ENCODE data around the gene ZNF146.
"Not testable (repeated sequence)": the region's sequence is repeated elsewhere in the genome, so short reads cannot be mapped to it uniquely, and the experiment has no call there.

Gene ZNF146

DNA sequence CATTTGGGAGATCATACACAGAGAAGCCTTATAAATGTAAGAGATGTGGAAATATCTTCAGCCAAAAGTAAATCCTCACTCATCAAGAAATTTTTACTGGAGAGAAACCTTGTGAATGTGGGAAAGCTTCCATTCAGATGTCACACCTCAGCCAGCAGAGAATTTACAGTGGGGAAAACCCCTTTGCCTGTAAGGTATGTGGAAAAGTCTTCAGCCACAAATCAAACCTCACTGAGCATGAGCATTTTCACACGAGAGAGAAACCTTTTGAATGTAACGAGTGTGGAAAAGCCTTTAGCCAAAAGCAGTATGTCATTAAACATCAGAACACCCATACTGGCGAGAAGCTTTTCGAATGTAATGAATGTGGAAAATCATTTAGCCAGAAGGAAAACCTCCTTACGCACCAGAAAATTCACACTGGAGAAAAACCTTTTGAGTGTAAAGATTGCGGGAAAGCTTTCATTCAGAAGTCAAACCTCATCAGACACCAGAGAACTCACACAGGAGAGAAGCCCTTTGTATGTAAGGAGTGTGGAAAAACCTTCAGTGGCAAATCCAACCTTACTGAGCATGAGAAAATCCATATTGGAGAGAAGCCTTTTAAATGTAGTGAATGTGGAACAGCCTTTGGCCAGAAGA, 21.5 kb downstream of the ZNF146 start:
- DNase-seq, result no peak

DNA sequence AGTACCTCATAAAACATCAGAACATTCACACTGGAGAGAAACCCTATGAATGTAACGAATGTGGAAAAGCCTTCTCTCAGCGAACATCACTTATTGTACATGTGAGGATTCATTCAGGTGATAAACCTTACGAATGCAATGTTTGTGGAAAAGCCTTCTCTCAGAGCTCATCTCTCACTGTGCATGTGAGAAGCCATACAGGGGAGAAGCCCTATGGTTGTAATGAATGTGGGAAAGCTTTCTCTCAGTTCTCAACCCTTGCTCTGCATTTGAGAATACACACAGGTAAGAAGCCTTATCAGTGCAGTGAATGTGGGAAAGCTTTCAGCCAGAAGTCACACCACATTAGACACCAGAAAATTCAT, 22.0 kb downstream of the ZNF146 start:
- DNase-seq, result no peak

DNA sequence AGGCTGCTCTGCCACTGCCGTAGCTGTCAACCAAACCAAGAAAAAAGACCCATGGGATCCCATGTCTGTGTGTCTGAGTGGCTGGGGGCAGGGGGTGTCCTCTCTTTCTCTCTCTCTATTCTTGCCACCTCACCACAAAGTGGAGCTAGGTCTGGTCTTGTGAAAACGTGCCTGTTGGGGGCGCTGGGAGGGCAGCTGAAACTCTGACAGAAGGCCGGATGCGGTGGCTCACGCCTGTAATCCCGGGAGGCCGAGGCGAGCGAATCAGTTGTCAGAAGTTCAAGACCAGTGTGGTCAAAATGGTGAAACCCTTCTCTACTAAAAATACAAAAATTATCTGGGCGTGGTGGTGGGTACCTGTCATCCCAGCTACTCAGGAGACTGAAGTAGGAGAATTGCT, 29.2 kb downstream of the ZNF146 start:
- no peak for DNase-seq

GRCh38 chr19:36245210-36246005, 30.5 kb downstream of the ZNF146 start:
- no peak for DNase-seq

DNA sequence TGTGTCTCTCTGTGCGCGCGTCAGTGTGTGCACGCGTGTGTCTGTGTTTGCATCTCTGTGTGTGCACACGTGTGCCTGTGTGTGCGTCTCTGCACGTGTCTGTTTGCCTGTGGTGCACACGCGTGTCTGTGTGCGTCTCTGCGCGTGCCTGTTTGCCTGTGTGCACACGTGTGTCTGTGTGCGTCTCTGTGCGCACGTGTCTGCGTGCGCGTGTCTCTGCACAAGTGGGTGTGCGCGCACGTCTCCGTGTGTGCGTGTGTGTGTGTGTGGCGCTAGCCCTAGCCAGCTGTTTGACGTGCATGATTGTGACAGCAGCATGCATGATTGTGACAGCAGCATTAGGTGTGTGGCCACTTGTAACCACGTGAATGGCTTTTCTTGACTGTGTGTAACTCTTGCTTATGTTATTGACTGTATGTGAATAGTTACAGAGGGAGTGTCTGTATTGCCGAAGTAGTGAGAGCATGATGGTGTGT, 31.1 kb downstream of the ZNF146 start:
- no peak for DNase-seq

GRCh38 chr19:36252047-36252446, 37.1 kb downstream of the ZNF146 start:
- no peak for DNase-seq

GRCh38 chr19:36254848-36255247, 39.9 kb downstream of the ZNF146 start:
- no peak for DNase-seq

GRCh38 chr19:36255316-36255715, 40.4 kb downstream of the ZNF146 start:
- no peak for DNase-seq

DNA sequence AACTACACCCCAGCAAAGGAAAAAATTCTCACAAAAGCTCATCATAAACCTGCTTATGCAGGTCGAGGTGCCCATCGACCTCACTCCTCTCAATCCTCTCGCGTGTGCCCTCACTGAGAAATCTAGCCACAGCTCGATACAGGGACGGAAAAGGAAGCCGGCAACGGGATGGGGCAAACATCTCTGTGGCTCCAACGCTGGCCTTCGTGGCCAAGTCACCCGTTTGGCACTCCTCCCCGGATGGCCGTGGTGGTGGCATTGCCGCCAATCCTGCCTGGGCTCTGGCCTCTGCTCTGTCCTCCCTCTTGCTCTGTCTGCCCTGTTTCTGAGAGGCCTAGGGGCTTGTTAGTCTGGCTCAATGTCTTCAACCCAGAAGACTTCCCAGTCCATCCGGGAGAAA, 41.2 kb downstream of the ZNF146 start:
- DNase-seq, result no peak

- DNase-seq, result no peak
These were observed 42.1 kb downstream of the ZNF146 start for GRCh38 chr19:36256853-36257519.

- no peak for DNase-seq
These were observed 42.6 kb downstream of the ZNF146 start for GRCh38 chr19:36257520-36257876.

DNA sequence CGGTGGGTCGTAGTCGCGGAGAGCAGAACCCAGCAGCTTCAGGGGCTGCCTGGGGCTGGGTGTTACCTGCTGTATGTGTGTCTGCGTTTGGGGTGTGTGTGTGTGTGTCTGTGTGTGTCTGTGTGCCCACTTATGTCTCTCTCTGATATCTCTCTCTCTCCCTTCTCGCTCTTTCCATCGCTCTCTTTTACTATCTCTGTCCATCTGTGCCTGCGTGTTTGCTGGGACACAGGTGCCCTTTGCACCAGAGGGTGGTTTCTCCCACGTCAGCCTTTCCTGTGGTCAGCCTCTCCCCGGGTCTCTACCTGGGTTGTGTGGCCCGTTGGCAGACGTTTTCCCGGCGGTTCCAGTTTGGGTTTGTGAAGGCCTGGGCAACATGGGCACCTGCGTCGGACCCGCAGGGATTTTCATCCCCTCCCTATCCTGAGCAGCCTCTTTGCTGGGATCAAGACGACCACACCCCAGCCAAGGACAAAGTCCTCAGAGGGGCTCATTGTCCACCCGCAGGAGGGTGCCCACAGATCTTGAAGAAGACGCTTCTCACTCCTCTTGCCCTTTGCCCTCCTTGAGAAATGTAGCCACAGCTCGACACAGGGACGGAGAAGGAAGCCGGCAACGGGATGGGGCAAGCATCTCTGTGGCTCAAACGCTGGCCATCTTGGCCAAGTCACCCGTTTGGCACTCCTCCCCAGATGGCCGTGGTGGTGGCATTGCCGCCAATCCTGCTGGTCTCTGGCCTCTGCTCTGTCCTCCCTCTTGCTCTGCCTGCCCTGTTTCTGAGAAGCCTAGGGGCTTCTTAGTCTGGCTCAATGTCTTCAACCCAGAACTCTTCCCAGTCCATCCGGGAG, 43.3 kb downstream of the ZNF146 start:
- no peak for DNase-seq

DNA sequence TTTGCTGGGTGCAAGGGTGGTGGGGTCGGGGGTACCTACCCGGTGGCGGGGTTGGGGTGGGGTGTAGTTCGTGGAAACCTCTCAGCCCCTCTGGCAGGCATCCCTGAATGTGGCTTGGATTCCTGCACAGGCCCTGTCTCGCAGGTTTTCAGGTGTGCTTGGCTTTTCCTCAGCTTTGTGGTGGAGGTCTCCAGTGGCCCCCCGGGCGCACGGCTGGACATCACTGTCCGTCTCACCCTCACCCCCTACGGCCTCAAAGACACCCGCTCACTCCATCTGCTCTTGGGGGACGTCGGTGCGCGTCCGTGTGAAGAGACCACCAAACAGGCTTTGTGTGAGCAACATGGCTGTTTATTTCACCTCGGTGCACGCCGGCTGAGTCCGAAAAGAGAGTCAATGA, 44.3 kb downstream of the ZNF146 start:
- DNase-seq, result no peak

GRCh38 chr19:36265064-36265463, 50.2 kb downstream of the ZNF146 start:
- no peak for DNase-seq

GRCh38 chr19:36265856-36266374, 51.0 kb downstream of the ZNF146 start:
- DNase-seq, result no peak

DNA sequence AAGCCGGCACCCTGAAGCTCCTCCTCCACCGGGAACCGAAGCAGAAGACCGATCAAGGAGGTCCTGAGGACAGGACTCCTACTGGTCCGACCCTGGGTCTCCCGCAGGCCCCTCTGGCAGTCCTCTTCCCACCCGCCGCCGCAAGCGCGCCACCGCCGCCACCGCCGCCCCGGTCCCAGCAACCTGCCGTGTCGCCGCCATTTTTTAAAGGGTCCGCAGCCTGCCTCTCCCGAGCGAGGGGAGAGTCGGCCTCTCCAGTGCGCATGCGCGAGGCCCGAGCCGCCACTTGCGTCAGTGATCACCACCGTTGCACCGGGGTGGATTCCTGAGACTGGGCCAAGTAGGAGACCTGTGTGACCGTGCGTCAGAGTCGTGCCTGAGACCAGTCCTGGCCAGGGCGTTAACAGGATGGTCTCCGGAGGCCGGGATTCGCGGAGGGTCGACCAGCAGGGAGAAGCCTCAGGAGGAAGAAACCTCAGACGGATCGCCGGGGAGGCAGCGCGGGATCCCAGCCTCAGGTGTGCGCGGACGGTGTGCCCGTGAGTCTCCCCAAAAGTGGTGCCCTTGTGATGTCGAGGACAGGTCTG, 51.6 kb downstream of the ZNF146 start:
- no peak for DNase-seq

- no peak for DNase-seq
These were observed 52.3 kb downstream of the ZNF146 start for GRCh38 chr19:36267061-36267845.

DNA sequence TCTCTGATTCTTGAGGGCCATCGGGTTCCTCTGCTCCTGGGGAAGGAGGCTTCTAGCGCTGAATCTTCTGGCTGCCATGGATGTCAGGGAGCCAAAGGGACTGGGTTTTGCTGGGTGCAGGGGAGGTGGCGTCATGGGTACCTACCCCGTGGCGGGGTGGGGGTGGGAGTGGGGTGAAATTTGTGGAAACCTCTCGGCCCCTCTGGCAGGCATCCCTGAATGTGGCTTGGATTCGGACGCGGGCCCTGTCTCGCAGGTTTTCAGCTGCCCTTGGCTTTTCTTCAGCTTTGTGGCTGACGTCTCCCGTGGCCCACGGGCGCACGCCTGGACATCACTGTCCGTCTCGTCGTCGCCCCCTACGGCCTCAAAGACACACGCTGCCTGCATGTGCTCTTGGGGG, 53.2 kb downstream of the ZNF146 start:
- DNase-seq, result not testable (repeated sequence)

- not testable (repeated sequence) for DNase-seq
These were observed 53.7 kb downstream of the ZNF146 start for GRCh38 chr19:36268591-36268990.

GRCh38 chr19:36269295-36269694, 54.4 kb downstream of the ZNF146 start:
- DNase-seq, result not testable (repeated sequence)

Data from NCI-H1436 treated with DMSO at 0.1 percent for 48 hours (cell line).